Measurements from ENCODE around the gene TBK1. TPM values are rescaled to one million over a fixed set of nuclear protein-coding genes. Genes with fewer than 3 reads are reported as not detected.

Gene TBK1
- total and polyA plus RNA-seq, 2 of the 4 experiments (the other 2 are of a cell fraction): 9.9 to 11.6 TPM

DNA sequence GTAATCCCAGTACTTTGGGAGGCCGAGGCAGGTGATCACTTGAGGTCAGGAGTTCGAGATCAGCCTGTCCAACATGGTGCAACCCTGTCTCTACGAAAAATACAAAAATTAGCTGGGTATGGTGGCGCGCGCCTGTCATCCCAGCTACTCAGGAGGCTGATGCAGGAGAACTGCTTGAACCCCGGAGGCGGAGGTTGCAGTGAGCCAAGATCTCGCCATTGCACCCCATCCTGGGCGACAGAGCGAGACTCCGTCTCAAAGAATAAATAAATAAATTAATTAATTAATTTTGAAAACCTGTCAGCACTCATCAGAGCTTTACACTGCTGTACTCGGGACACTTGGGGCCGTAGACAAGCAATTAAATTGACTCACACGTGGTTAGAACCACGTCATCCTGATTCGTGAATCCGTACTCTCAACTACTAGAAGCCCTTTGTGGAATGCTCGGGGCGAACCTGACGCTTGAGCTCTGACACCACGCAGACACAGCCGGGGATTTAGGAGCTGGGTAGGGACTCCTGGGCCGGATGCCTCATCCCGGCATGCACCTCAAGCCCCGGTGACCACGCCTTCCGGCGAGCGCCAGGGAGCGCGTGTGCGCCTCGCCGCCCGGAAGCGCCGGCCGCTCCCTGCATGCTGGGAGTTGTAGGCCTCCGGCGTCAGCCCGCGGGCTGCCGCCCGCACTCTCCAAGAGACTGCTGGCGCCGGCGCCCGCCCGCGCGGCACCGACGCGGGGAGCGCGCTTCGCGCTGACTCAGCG lies 48.0 kb upstream of the TBK1 start, which contains the start of gene XPOT:
Gene XPOT, plus strand, starts transcription at position 686 of the 763 bp plus-strand sequence. CDS start 5,644 bp downstream, outside the sequence.
- Histone ChIP-seq H4K5ac (ENCODE audit: low read depth, low read length) (peak within 1 kb of the TSS; percentile 96), H3K4me1 (ENCODE audit: control insufficient read depth, insufficient read depth, low read length) (peaks cover 5% of the 10 kb centered on the region), H4K20me1 (ENCODE audit: insufficient read depth, low read length) (peaks cover 16% of the 10 kb centered on the region; the same call in 1 of the 2 replicates), H3K4ac (ENCODE audit: low read depth, low read length) (peak within 1 kb of the TSS; percentile 100), H3K4me3 (ENCODE audit: insufficient read depth, low read depth, low read length) (peak within 1 kb of the TSS; percentile 77), H3K18ac (ENCODE audit: low read depth, low read length) (peak within 1 kb of the TSS; percentile 97), H3K79me1 (ENCODE audit: low read depth in 1 of 2, low read length in 2 of 2) (peaks cover 13 to 35% of the 10 kb centered on the region in 2 experiments; a peak in 3 of 4 replicates), H2BK15ac (ENCODE audit: low read depth, low read length) (peak within 1 kb of the TSS; percentile 90), H2AFZ (replicated peaks; ENCODE audit: low read length, poor library complexity) (peak within 1 kb of the TSS; percentile 99), H3K27me3 (ENCODE audit: control insufficient read depth, insufficient read depth, low read length) (no peaks in the 10 kb centered on the region), H2AK5ac (ENCODE audit: low read depth, low read length) (peak within 1 kb of the TSS; percentile 79), H3K4me2 (ENCODE audit: low read depth, low read length) (peak within 1 kb of the TSS; percentile 98), H2BK20ac (ENCODE audit: low read depth, low read length) (peak within 1 kb of the TSS; percentile 48; the same call in 1 of the 2 replicates), H3K56ac (ENCODE audit: extremely low read depth, insufficient read depth, low read length) (peak within 1 kb of the TSS; percentile 100), H3K14ac (replicated peaks; ENCODE audit: low read depth, low read length) (peak within 1 kb of the TSS; percentile 100), H4K91ac (ENCODE audit: insufficient read depth, low read depth, low read length) (peak within 1 kb of the TSS; percentile 98), H3K36me3 (ENCODE audit: control insufficient read depth, insufficient read depth, low read length) (no peaks in the 10 kb centered on the region), H3K9me3 (ENCODE audit: control insufficient read depth, insufficient read depth, low read length) (no peaks in the 10 kb centered on the region), H3K23ac (ENCODE audit: low read depth, low read length) (peak within 1 kb of the TSS; percentile 100), H2BK5ac (ENCODE audit: low read depth, low read length, poor library complexity, severe bottlenecking) (peak within 1 kb of the TSS; percentile 95), H3K27ac (ENCODE audit: insufficient read depth, low read length) (peak within 1 kb of the TSS; percentile 97), H2BK120ac (ENCODE audit: low read depth, low read length) (peak within 1 kb of the TSS; percentile 85), H4K8ac (ENCODE audit: low read depth in 2 of 2, low read length in 2 of 2) (peak within 1 kb of the TSS; percentile 88 to 100), H3K9me1 (ENCODE audit: insufficient read depth, low read length) (peaks cover 4% of the 10 kb centered on the region), H2AK9ac (replicated peaks; ENCODE audit: low read depth, low read length, poor library complexity) (peak within 1 kb of the TSS; percentile 100), H3K9ac (ENCODE audit: low read depth, low read length) (peak within 1 kb of the TSS; percentile 99)
- peak; percentile 90 for ATAC-seq (ENCODE audit: low read depth)
- WGBS, 2 experiments (ENCODE audit: extremely low coverage in 2 of 2, insufficient read length in 1 of 2): 13% methylated on average over 38 of the region's 60 CpGs; no CpG with 5 or more reads in 1 of the 2 experiments
- dilution Hi-C loops (cut with HindIII; ENCODE audit: low sequenced_read_pairs, unreplicated experiment) (no loop called here), intact Hi-C loops (cut with micrococcal nuclease) (loop anchor here (5.0 kb wide), 1 partner anchor 217 kb away; no protein-coding TSS in a partner anchor), in situ Hi-C loops (cut with MboI; ENCODE audit: low sequenced_read_pairs) (no loop called here)
- DNase-seq: peak; percentile 98
- ChIA-PET POLR2A (ENCODE audit: unreplicated experiment) (interaction anchor here (0.6 kb wide), 1 partner anchor 317 kb away, joined by 4 read pairs; no protein-coding TSS in a partner anchor), CTCF (no interaction called here)
- BruUV-seq (replicated peaks): TSS peak; percentile 86
- TF ChIP-seq, protein P1, sequence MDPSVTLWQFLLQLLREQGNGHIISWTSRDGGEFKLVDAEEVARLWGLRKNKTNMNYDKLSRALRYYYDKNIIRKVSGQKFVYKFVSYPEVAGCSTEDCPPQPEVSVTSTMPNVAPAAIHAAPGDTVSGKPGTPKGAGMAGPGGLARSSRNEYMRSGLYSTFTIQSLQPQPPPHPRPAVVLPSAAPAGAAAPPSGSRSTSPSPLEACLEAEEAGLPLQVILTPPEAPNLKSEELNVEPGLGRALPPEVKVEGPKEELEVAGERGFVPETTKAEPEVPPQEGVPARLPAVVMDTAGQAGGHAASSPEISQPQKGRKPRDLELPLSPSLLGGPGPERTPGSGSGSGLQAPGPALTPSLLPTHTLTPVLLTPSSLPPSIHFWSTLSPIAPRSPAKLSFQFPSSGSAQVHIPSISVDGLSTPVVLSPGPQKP (IDR thresholded peaks at IDR 0.05; ENCODE audit: borderline replicate concordance, low read depth, low read length): 0 out of 2 replicates have a peak, but pooled peaks have one; percentile 16
- TF ChIP-seq, protein P2, sequence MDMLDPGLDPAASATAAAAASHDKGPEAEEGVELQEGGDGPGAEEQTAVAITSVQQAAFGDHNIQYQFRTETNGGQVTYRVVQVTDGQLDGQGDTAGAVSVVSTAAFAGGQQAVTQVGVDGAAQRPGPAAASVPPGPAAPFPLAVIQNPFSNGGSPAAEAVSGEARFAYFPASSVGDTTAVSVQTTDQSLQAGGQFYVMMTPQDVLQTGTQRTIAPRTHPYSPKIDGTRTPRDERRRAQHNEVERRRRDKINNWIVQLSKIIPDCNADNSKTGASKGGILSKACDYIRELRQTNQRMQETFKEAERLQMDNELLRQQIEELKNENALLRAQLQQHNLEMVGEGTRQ (IDR thresholded peaks at IDR 0.05; ENCODE audit: low read depth, low read length): peak; percentile 62
- TF ChIP-seq FOS (IDR thresholded peaks at IDR 0.05; ENCODE audit: low read depth, low read length): no peak
- no peak for TF ChIP-seq SMC3 (IDR thresholded peaks at IDR 0.05; ENCODE audit: low read depth, low read length)
- TF ChIP-seq NFE2L2 (IDR thresholded peaks at IDR 0.05; ENCODE audit: low read depth, low read length): no peak
- peak; percentile 91 for TF ChIP-seq MXI1 (IDR thresholded peaks at IDR 0.05; ENCODE audit: borderline replicate concordance, low read depth, low read length)
- TF ChIP-seq MAZ (IDR thresholded peaks at IDR 0.05; ENCODE audit: borderline replicate concordance, low read depth, low read length): peak; percentile 55; the same call in 1 of the 2 replicates
- TF ChIP-seq POLR2A (IDR thresholded peaks at IDR 0.05; ENCODE audit: low read depth, low read length): 0 out of 2 replicates have a peak, but pooled peaks have one; percentile 13
- TF ChIP-seq MAFK (IDR thresholded peaks at IDR 0.05; ENCODE audit: low read depth, low read length): peak; percentile 71

Data from IMR-90 (cell line).